ENCODE data around the gene STT3B.

STT3B gene

GRCh38 chr3:31667582-31667981 lies 134.9 kb downstream of the STT3B start (continued):
- TF ChIP-seq ZNF26 (tag by site-specific recombination; IDR thresholded peaks at IDR 0.05) (no peak), ZNF394 (tag by site-specific recombination; IDR thresholded peaks at IDR 0.05; ENCODE audit: borderline replicate concordance) (no peak), ZFP41 (tag by site-specific recombination; IDR thresholded peaks at IDR 0.05; ENCODE audit: borderline replicate concordance) (no peak)

- Histone ChIP-seq H3K36me3 (ENCODE audit: control insufficient read depth in 2 of 2, insufficient read depth in 1 of 2, low read length in 2 of 2) (no peaks in the 10 kb centered on the region), H3K4me1 (ENCODE audit: control insufficient read depth, insufficient read depth, low read length) (no peaks in the 10 kb centered on the region), H3K27ac (ENCODE audit: extremely low read depth, low read depth, low read length) (no peak overlapping the region), H3K9me3 (ENCODE audit: control insufficient read depth, insufficient read depth, low read depth, low read length) (no peaks in the 10 kb centered on the region), H3K4me3 (ENCODE audit: low read depth, low read length) (no peak overlapping the region)
- ChIA-PET POLR2A (no interaction called here), CTCF (no interaction called here)
- TF ChIP-seq SP7 (tag by site-specific recombination; IDR thresholded peaks at IDR 0.05), result no peak
- no peak for TF ChIP-seq HOXA7 (CRISPR knock-in tag; IDR thresholded peaks at IDR 0.05; ENCODE audit: borderline replicate concordance)
- TF ChIP-seq ZNF202 (tag by site-specific recombination; IDR thresholded peaks at IDR 0.05; ENCODE audit: borderline replicate concordance), result no peak
- TF ChIP-seq RBAK (tag by site-specific recombination; IDR thresholded peaks at IDR 0.05), result no peak
- no peak for TF ChIP-seq ZBTB8A (tag by site-specific recombination; IDR thresholded peaks at IDR 0.05)
- no peak for TF ChIP-seq ZNF585B (tag by site-specific recombination; IDR thresholded peaks at IDR 0.05)
- no peak for TF ChIP-seq BCL6B (tag by site-specific recombination; IDR thresholded peaks at IDR 0.05)
Measured at GRCh38 chr3:31668242-31668641, 135.5 kb downstream of the STT3B start.

GRCh38 chr3:31670136-31670535 lies 137.4 kb downstream of the STT3B start:
- no peak overlapping the region for H3K27ac ChIP-seq (ENCODE audit: extremely low read depth, low read depth, low read length)
- no peak overlapping the region for H3K4me3 ChIP-seq (ENCODE audit: low read depth, low read length)
- H3K9me3 ChIP-seq (ENCODE audit: control insufficient read depth, insufficient read depth, low read depth, low read length), result no peaks in the 10 kb centered on the region
- H3K4me1 ChIP-seq (ENCODE audit: control insufficient read depth, insufficient read depth, low read length), result no peaks in the 10 kb centered on the region
- TF ChIP-seq ATF2 (tag by site-specific recombination; IDR thresholded peaks at IDR 0.05; ENCODE audit: low read depth) (no peak), ZFHX2 (tag by site-specific recombination; conservative IDR thresholded peaks at IDR 0.05) (no peak), ZNF510 (tag by site-specific recombination; IDR thresholded peaks at IDR 0.05; ENCODE audit: insufficient replicate concordance) (no peak), ZNF10 (tag by site-specific recombination; IDR thresholded peaks at IDR 0.05) (no peak), SALL2 (tag by site-specific recombination; IDR thresholded peaks at IDR 0.05; ENCODE audit: borderline replicate concordance) (no peak), ZFP41 (tag by site-specific recombination; IDR thresholded peaks at IDR 0.05; ENCODE audit: borderline replicate concordance) (no peak), ZNF146 (tag by site-specific recombination; IDR thresholded peaks at IDR 0.05) (no peak), ZNF121 (tag by site-specific recombination; IDR thresholded peaks at IDR 0.05) (no peak), ZBTB20 (tag by site-specific recombination; IDR thresholded peaks at IDR 0.05) (no peak), KLF7 (tag by site-specific recombination; IDR thresholded peaks at IDR 0.05; ENCODE audit: borderline replicate concordance) (no peak), REST (tag by site-specific recombination; IDR thresholded peaks at IDR 0.05) (no peak), ZNF580 (tag by site-specific recombination; IDR thresholded peaks at IDR 0.05) (no peak)
- H3K36me3 ChIP-seq (ENCODE audit: control insufficient read depth in 2 of 2, insufficient read depth in 1 of 2, low read length in 2 of 2), result no peaks in the 10 kb centered on the region
- ChIA-PET POLR2A (no interaction called here), CTCF (no interaction called here)

Data from HEK293 (cell line).